GM19463 (cell line): ENCODE measurements around the gene FBXL7.

Experiments
- ATAC-seq: cut with Tn5 transposase; IDR thresholded peaks from one replicate; pipeline ENCODE4 v1.9.1; 2021; ENCODE audit warnings: mild to moderate bottlenecking, moderate library complexity; ENCODE audit not compliant: unreplicated experiment

FBXL7 gene

GRCh38 chr5:15929611-15930263, 429.8 kb downstream of the FBXL7 start:
- ATAC-seq = no peak

DNA sequence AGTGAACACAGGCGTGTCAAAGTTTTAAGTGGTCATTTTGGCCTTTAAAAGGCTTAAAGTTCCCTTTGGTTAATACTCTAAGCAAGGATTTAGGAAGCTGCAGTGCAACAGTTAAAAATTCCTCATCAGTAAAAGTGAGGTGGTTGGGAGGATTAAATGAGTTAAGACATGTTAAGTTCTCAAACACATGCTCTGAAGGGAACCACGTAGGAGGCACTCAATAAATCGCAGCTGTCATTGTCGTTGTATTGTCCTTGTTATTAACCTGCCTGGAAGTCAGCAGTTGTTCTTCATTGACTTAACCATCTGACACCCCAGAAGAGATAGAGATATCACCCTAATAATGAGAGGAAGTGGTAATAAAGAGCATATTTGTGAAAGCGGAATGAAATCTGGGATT, 432.1 kb downstream of the FBXL7 start:
- no peak for ATAC-seq

- ATAC-seq = no peak
Observed at GRCh38 chr5:15933259-15934207, 433.6 kb downstream of the FBXL7 start.

DNA sequence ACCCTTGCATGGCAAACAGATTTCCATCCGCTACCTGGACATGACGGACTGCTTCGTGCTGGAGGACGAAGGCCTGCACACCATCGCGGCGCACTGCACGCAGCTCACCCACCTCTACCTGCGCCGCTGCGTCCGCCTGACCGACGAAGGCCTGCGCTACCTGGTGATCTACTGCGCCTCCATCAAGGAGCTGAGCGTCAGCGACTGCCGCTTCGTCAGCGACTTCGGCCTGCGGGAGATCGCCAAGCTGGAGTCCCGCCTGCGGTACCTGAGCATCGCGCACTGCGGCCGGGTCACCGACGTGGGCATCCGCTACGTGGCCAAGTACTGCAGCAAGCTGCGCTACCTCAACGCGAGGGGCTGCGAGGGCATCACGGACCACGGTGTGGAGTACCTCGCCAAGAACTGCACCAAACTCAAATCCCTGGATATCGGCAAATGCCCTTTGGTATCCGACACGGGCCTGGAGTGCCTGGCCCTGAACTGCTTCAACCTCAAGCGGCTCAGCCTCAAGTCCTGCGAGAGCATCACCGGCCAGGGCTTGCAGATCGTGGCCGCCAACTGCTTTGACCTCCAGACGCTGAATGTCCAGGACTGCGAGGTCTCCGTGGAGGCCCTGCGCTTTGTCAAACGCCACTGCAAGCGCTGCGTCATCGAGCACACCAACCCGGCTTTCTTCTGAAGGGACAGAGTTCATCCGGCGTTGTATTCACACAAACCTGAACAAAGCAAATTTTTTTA, 436.7 kb downstream of the FBXL7 start:
- no peak for ATAC-seq

- ATAC-seq = no peak
Observed at GRCh38 chr5:15937708-15938107, 437.7 kb downstream of the FBXL7 start.

DNA sequence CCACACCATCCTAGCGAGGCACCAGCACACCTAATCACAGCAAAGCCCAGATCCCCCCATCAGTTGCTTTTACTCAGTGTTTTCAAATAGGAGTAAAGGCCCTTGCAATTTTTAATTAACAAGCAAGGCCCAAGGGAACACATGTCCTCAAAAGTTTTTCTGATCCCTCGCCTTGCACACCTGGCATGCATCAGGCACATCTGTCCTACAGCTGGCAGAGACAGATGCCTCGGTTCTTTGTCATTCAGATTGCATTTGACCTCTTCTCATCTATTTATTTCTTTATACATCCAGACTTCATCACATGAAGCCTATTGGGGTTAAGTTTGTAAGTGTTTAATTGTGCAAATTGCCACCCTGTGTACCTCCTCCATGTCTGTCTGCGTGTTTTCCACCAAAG, 438.2 kb downstream of the FBXL7 start:
- ATAC-seq = no peak

DNA sequence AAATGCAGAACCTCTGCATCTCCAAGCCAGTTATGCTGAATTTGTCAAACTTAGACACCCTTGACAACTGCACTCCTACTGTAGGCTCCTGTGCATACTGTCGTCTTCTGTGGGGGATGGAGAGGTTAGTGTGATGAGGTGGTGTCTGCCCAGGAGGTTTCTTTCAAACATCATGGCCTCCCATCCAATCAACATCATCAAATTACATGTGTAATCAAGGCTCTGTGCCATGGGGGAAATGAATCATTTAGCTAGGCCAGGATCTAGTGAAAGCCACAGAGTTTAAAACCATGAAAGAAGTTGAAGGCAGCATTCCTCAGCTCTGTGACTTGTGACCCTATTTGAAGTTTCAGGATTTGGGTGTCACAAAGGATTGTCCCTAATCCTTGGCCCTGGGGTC, 439.0 kb downstream of the FBXL7 start:
- no peak for ATAC-seq

GRCh38 chr5:15940905-15941304, 440.9 kb downstream of the FBXL7 start:
- no peak for ATAC-seq

GRCh38 chr5:15943487-15943886, 443.5 kb downstream of the FBXL7 start:
- ATAC-seq = no peak

DNA sequence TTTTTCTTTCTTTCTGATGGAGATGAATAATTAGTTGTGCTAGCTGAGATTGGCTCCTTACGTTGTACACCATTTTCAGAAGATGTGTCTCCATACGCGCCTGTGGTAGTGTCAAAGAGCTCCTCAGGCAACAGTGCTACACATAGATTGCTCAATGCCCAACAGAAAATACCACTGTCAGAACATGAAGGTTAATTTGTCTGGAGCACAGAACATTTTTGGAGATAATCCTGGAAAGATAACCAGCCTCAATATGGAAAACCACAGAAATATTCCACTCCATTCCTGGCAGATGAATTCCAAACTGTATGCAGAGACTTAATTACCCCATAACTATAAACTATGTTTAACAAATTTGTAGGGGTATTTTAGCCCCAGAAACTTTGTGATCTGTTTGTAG, 446.0 kb downstream of the FBXL7 start:
- no peak for ATAC-seq

GRCh38 chr5:15948190-15948589, 448.2 kb downstream of the FBXL7 start:
- no peak for ATAC-seq

- ATAC-seq = no peak
Observed at GRCh38 chr5:15951126-15951525, 451.1 kb downstream of the FBXL7 start.

- no peak for ATAC-seq
Observed at GRCh38 chr5:15951550-15951949, 451.6 kb downstream of the FBXL7 start.

- no peak for ATAC-seq
Observed at GRCh38 chr5:15956622-15957021, 456.6 kb downstream of the FBXL7 start.

- no peak for ATAC-seq
Observed at GRCh38 chr5:15957124-15957523, 457.1 kb downstream of the FBXL7 start.

DNA sequence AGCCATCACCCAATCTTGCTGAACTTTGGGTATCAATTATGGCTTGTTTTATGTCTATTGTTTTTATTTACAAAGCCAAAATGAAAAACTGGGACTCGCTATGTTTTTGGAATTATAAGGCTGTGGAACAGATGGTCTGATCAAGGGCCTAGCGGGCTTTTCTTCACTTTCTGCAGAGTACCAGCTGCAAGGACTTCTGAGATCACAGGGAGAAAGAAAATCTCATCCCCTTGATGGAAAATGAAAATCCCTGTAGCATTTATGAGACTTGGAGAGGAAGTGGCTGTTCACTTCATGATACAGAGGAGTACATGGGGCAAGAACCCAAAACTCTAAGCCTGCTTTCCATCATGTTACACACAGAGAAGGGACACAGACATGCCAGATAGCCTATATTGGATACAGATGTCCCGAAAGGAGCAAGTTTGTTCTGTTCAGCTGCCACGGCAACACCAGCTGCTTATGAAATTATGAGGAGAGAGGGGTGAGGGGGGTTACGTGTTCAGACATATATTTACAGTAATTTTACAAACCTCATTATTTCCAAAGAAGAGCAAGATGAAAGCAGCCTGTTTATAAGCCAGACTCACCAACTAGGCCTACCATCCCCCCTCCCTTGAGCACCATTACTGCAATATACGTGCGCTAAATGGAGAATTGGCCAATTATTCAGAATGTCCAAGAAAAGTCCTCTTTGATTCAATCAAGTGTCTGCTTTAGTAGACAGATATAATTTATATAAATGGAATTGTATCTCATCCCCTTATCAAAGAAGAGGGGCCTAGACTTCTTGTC, 459.6 kb downstream of the FBXL7 start:
- ATAC-seq = no peak

DNA sequence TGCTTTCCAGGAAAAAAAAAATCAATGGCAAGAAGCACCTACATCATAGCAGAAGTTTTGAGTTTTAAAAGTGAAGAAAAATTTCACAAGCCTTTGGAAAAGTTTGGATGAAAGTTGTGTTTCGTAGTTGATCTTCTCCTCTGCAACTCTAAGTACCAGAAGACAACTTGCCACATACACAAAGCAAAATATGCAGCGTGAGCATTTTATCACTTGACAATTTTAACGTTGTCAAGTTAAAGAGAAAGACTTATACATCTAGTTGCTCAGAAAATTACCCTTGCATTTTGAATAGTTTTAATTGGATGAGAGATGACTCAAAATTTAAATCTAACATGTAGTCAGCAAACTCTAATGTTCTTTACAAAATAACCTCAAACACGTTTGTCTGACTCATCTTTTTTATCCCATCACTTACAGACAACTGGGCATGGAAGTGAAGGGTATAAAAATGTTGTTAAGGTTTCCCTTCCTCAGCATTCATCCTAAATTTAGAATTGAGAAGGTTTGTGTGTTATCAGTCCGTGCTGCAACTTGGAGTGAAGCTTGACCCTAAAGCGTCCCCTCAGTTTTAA, 466.2 kb downstream of the FBXL7 start:
- ATAC-seq = no peak

- ATAC-seq = no peak
Observed at GRCh38 chr5:15966651-15967050, 466.7 kb downstream of the FBXL7 start.

GRCh38 chr5:15968993-15969392, 469.0 kb downstream of the FBXL7 start:
- no peak for ATAC-seq

- no peak for ATAC-seq
Observed at GRCh38 chr5:15977851-15978250, 477.9 kb downstream of the FBXL7 start.
